ENCODE data around the gene IRF2BPL.

Gene IRF2BPL

DNA sequence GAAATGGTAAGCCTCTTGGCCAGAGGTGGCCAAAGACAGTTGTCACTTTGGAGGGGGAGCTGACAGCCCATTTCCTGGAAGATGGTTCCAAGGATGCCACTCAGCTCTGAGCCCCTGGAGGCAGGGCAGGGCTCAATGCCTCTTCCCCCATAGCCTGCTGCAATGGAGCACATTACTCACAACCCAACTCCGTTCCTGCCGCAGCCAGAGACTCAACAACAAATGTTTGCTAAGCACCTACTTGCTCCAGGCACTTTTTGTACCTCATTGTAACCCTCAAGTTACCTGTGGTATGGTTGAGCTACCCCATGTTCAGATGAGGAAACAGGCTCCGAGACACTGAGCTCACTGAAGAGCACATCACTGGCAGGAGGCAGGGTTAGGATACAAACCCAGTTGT lies 19.5 kb downstream of the IRF2BPL start:
- DNase-seq = no peak

GRCh38 chr14:77008541-77008940 lies 20.0 kb downstream of the IRF2BPL start:
- DNase-seq = no peak

- DNase-seq = no peak
These were observed 20.5 kb downstream of the IRF2BPL start for GRCh38 chr14:77007975-77008421.

DNA sequence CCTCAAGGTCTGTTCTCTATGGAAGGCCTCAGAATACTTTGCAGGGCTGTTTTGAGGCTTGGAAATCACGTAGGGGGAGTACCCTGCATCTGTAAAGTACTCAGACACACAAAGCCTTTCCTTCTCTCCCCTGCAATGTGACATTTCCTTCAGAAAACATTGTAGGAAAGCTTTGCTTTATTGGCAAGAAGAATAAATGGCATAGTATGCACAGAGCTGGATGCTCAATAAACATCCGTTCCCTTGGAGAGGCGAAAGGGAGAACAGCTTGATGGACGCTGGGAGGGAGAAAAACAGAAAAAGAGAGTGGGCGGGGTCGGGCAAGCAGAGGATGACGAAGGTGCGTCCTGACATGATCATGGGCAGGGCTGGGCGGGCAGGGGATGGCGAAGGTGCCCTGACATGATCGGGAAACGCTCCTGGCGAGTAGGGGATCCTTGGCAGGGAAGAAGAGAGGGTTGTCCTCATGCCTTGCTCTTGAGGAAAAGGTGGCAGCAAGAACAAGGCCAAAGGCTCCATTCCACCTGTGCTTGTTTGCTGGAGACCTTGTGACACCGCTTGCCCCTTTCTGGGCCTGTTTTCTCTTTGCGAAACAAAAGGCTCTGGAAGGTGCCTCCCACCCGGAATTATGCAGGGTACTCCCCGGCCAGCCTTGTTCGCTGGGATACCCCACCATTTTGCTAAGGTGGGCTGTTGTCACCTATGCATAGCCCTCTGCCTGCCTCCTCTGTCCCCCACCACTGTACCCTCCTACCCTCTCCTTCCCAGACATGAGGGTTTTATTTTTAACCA lies 21.1 kb downstream of the IRF2BPL start:
- DNase-seq = no peak

DNA sequence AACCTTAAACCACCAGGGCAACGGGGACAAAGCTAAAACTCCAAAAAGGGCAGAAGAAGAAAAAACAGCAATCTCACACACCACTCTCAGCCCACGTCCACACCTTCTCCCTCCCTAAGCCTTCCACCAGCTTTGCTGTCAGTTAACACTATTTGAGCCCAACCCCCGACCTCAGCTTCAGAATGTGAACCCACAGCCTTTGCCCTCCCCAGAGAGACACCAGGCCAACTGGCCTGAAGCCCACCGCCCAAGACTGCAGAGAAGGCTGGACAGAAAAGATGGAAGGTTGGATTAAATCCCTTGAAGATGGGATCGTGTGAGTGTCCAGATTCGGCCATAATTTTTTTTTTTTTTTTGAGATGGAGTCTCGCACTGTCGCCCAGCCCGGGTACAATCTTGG lies 22.4 kb downstream of the IRF2BPL start:
- DNase-seq = no peak

DNA sequence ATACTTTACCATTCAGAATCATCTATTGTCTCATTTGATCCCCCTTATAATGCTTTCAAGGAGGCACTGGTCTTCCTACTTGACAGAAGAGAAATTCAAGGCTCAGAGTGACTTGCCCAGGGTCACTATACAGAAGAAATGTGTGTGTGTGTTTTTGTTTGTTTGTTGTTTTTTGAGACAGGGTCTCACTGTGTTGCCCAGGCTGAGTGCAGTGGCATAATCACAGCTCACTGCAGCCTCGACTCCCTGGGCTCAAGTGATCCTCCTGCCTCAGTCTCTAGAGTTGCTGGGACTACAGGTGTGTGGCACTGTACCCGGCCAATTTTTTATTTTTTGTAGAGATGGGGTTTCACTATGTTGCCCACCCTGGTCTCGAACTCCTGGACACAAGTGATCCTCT lies 22.9 kb downstream of the IRF2BPL start:
- DNase-seq = no peak

DNA sequence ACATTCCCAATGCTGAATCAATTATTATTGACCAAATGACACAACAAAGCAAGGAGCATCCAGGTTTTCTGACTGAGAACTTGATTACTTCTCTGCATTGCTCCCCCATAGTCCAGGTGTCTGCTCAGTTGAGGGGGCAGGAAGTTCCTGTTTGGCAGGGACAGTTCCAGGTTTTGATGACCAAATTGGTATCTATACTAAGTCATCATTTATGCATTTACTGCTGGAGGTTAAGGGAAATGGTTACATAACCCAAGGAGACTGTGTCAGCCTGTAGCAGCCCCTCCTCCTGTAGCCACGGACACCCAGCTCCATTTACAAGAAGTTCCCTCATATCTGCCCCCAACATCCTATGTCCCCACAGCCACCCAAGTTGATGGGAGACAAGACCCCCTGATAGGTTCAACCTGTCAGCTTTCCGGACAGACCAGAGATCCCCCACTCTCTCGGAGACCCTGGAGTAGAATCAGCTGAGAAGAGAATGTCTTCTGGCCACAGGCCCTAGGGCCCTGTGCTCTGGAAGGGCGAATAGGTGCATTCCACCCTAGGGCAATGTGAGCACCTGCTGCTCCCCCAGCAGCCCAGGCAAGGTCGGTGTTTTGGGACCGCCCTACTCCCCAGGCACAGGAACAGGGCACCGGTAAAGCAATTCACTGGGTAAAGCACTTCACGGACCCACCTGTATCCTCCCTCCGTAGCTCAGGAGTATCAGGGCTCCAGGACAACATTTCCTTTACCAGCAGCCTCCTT lies 23.6 kb downstream of the IRF2BPL start:
- DNase-seq = no peak

GRCh38 chr14:77003960-77004710 lies 24.4 kb downstream of the IRF2BPL start:
- DNase-seq = no peak

DNA sequence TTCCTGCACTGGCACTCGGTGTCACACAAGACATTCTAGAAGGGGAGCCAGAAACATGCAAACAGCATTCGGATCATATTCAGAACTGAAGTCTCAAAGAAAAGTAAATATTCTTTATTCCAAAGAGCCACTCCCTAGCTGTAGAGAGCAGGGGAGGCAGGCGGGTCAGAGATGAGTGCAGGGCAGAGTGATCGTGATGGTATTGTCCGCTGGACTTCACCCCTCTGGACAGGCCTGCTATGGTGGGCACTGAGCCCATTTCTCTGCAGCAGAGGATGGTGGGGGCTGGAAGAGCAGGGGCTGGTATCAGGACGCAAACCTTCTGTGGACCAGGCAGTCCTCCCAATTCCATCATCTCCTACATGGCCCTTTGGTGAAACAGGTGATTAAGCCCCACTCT lies 25.6 kb downstream of the IRF2BPL start:
- DNase-seq = no peak

- DNase-seq = no peak
These were observed 26.2 kb downstream of the IRF2BPL start for GRCh38 chr14:77002335-77002734.

GRCh38 chr14:77000340-77001270 lies 27.9 kb downstream of the IRF2BPL start:
- DNase-seq = peak in 1 of 2 donors; percentile 23

- DNase-seq = no peak
These were observed 29.6 kb downstream of the IRF2BPL start for GRCh38 chr14:76998910-76999309.

DNA sequence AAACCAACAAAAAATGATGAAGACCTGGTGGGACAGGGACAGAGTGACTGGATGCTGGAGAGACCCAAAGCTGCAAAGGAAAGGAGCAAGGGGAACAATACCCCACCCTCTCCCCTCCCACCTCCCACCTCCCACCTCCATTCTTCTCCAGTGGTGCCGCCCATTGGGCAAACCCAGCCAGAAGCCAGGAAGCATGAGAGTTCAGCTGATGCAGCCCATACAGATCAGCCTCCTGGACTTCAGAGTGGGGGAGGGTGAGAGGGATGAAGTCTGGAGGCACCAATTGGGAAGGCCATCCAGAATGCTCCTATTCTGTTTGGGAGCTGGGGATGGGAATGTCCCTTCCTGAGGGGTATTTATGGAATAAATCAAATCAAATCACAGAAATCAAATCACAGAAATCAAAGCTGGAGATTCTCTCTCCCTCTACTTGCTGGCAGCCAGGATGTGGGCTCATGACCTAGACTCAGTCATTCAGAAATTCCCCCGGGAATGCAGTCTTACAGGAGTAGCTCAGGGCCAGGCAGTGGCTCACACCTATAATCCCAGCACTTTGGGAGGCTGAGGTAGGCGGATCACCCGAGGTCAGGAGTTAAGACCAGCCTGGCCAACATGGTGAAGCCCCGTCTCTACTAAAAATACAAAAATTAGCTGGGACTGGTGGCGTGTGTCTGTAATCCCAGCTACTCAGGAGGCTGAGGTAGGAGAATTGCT lies 31.1 kb downstream of the IRF2BPL start:
- DNase-seq = no peak

DNA sequence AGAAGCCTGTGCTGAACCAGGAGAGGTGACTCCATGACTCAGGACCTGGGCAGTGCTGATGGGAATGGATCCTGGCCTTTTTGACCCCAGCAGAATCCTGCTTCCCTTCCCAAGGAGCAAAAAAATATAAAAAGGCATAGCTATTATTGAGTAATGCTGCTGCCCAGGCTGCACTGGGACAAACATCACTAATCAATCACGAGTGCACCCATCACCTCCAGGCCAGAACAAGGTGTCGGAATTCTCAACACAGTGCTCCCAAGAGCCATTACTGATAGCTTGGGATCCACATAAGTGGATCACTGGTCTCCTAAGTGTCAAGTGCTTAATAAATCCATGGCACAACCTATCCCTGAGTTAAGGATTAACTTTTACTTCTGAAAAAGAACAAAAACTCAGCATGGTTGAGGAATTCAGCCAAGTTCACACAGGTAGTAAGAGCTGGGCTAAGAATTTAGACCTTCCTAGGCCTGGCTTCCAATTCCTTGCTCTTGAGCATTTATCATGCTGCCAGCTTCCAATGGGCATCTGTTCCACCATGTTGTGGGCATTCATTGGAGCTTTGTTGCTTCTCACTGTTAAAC lies 31.9 kb downstream of the IRF2BPL start:
- DNase-seq = no peak

GRCh38 chr14:76995279-76996035 lies 33.1 kb downstream of the IRF2BPL start:
- DNase-seq = no peak

DNA sequence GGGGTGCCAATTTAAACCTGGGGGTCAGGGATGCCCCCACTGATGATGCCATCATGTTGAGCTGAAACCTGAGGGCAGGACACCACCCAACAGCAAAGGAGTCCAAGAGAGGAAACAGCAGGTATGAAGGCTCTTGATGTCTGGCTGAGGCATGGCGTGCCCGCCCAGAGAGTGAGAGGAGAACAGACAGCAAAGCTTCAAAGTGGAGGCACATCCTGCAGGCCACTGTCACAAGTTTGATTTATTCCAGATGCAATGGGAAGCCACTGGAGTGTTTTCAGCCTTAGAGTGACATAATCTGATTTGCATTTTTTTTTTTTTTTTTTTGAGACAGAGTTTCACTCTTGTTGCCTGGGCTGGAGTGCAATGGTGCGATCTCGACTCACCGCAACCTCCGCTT lies 34.8 kb downstream of the IRF2BPL start:
- DNase-seq = no peak

- DNase-seq = no peak
These were observed 38.4 kb downstream of the IRF2BPL start for GRCh38 chr14:76990084-76990483.

DNA sequence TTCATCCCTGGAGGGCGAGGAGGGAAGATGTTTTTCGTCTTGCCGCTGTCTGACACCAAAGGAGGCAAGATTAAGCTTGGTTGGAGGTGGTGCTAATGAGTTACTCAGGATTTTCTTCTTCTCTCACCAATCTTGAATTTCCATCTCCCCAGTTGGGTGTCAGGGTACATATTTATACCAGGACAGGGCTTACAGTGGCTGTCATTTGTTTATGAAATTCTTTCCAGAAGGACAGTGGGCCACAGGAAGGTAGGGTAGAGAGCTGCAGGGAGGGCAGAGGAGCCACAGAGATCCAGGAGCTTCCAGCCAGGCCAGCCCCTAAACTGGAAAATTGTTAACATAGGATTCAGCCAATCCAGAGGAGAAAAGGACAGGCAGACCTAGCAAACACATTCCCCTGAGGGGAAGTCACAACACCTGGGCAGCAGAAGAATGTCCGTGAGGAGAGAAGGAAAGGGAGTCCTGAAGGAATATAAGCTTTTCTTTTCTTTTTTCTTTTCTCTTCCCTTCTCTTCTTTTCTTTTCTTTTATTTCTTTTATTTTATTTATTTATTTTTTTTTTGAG lies 40.5 kb downstream of the IRF2BPL start:
- DNase-seq = no peak

DNA sequence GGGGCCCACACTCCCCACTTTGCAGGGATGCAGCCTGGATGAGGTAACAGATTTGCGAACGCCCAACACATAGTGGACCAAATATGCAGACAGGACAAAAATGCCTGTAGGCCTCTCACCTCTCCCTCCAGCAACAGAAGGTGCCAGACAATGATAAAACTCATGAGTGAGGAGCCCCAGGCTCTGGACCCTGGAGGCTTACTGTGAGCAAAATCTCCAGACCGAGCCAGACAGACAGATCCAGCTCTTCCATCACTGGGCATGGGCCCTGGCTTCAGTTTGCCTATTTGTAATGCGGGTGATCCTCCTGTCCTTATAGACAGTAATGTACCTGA lies 42.3 kb downstream of the IRF2BPL start:
- no peak for DNase-seq

DNA sequence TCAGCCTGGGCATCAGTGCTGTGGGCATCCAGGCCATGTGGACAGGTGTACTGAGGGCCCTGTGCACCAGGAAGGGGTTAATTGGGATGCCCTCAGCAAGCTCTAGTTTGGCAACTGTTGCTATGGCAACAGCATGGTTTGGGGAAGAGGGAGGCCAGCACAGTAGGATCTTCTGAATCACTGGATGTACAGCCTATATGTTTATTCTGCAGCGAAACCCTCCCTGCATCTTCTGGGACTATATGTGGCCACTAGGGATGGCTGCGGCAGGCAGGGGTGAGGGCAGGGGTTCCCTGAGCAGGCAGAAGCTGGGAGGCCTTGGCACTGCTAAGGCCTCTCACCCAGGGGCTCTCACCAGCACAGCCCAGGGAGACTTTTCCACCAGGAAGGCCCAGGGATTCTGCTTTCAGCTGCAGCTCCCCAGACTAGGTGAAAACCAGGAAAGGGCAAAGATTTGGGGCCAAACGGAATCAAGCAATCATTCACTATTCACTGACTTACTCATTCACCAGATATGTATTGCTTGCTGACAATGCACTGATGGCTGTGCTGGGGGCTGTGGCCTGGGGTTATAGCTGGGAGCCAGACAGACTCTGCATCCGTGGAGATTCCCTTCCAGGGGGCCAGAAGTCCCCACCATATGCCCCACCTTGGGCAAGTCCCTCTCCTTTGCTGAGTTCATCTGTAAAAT lies 42.8 kb downstream of the IRF2BPL start:
- no peak for DNase-seq

Data from CD4-positive, alpha-beta T cell treated with Interleukin-1 beta for 1 hour (primary cell).